HG03469 (cell line): ENCODE results near the gene CNTNAP2.
"Not testable (repeated sequence)": the region's sequence is repeated elsewhere in the genome, so short reads cannot be mapped to it uniquely, and the experiment has no call there.

Experiments used
- ATAC-seq: cut with Tn5 transposase; IDR thresholded peaks from one replicate; pipeline ENCODE4 v1.9.1; 2021; ENCODE audit warnings: mild to moderate bottlenecking, moderate library complexity, moderate number of reproducible peaks; ENCODE audit not compliant: unreplicated experiment

The CNTNAP2 gene

GRCh38 chr7:148390381-148390780 is 2273.8 kb downstream of the CNTNAP2 start:
- no peak for ATAC-seq

- ATAC-seq: no peak
These were observed 2275.0 kb downstream of the CNTNAP2 start for GRCh38 chr7:148391591-148391990.

GRCh38 chr7:148394582-148394981 is 2278.0 kb downstream of the CNTNAP2 start:
- ATAC-seq: no peak

GRCh38 chr7:148395352-148395811 is 2278.8 kb downstream of the CNTNAP2 start:
- ATAC-seq: no peak

- no peak for ATAC-seq
These were observed 2279.6 kb downstream of the CNTNAP2 start for GRCh38 chr7:148395990-148396716.

GRCh38 chr7:148397056-148397455 is 2280.5 kb downstream of the CNTNAP2 start:
- ATAC-seq: no peak

GRCh38 chr7:148397551-148397950 is 2280.9 kb downstream of the CNTNAP2 start:
- ATAC-seq: no peak

- ATAC-seq: no peak
These were observed 2281.4 kb downstream of the CNTNAP2 start for GRCh38 chr7:148397985-148398384.

- ATAC-seq: peak; percentile 90
These were observed 2282.3 kb downstream of the CNTNAP2 start for GRCh38 chr7:148398844-148399365.

GRCh38 chr7:148400101-148400500 is 2283.5 kb downstream of the CNTNAP2 start:
- no peak for ATAC-seq

GRCh38 chr7:148402159-148402558 is 2285.6 kb downstream of the CNTNAP2 start:
- no peak for ATAC-seq

- no peak for ATAC-seq
These were observed 2286.9 kb downstream of the CNTNAP2 start for GRCh38 chr7:148403466-148403993.

GRCh38 chr7:148408307-148408706 is 2291.7 kb downstream of the CNTNAP2 start:
- ATAC-seq: no peak

- no peak for ATAC-seq
These were observed 2294.3 kb downstream of the CNTNAP2 start for GRCh38 chr7:148410905-148411304.

- ATAC-seq: no peak
These were observed 2296.1 kb downstream of the CNTNAP2 start for GRCh38 chr7:148412691-148413090.

GRCh38 chr7:148419856-148420832 is 2303.5 kb downstream of the CNTNAP2 start:
- ATAC-seq: peak; percentile 89

- ATAC-seq: no peak
These were observed 2305.4 kb downstream of the CNTNAP2 start for GRCh38 chr7:148422030-148422429.

GRCh38 chr7:148426393-148426792 is 2309.8 kb downstream of the CNTNAP2 start:
- not testable (repeated sequence) for ATAC-seq

GRCh38 chr7:148430690-148431089 is 2314.1 kb downstream of the CNTNAP2 start:
- ATAC-seq: not testable (repeated sequence)

- no peak for ATAC-seq
These were observed 2317.1 kb downstream of the CNTNAP2 start for GRCh38 chr7:148433521-148434180.
